Endothelial cell of umbilical vein (primary cell): ENCODE measurements around the gene RNASET2. TPM values are rescaled to one million over a fixed set of nuclear protein-coding genes. Genes with fewer than 3 reads are reported as not detected.

Source experiments
- BruUV-seq: library from RNA; stranded (reverse); fragments of 400-500 nt; replicated peaks from 2 replicates; lab custom pipeline; 2021; lab: Mats Ljungman, UMichigan
- CTCF ChIA-PET: fragments of 300-600, 350-600 bp; sonication (Branson Sonifier 250); formaldehyde crosslinking; loops from one replicate; lab custom pipeline; 2021; ENCODE audit warnings: antibody characterized with exemption, inconsistent platforms; lab: Charles Lee
- POLR2A ChIA-PET: fragments of 300-600, 350-600 bp; sonication (Branson Sonifier 250); formaldehyde crosslinking; loops from one replicate; lab custom pipeline; 2021; ENCODE audit warnings: antibody characterized with exemption, inconsistent platforms; lab: Charles Lee
- DNase-seq: peaks from one replicate; pipeline ENCODE4 v3.0.0-alpha.2; 2011; ENCODE audit warnings: low read depth, low spot score
- FAIRE-seq: peaks from 2 replicates; lab custom pipeline; 2011; peaks lifted over from hg19 to GRCh38; lab: Jason Lieb, UNC
- H2AFZ ChIP-seq: 2 replicates; pipeline ENCODE4 v1.6.0; 2012; ENCODE audit warnings: low read depth, low read length, control low read depth, inconsistent platforms
- H3K27ac ChIP-seq: 2 replicates; pipeline ENCODE4 v1.5.1; 2011; ENCODE audit warnings: low read depth, mild to moderate bottlenecking, control low read depth, low read length, moderate library complexity; ENCODE audit not compliant: insufficient read depth
- H3K27me3 ChIP-seq, 2 experiments: 2 replicates each; pipeline versions ENCODE4 v1.6.0 to v1.6.1; 2011; ENCODE audit warnings: low read length in 2 of 2, mixed read lengths in 1 of 2; ENCODE audit not compliant: control insufficient read depth in 2 of 2, insufficient read depth in 2 of 2
- H3K36me3 ChIP-seq, 2 experiments: 2 replicates in 1 of 2; 3 replicates in 1 of 2; pipeline ENCODE4 v1.5.1; 2011; ENCODE audit warnings: low read length in 2 of 2, mild to moderate bottlenecking in 1 of 2, moderate library complexity in 1 of 2; ENCODE audit not compliant: control insufficient read depth in 2 of 2, insufficient read depth in 2 of 2; ENCODE audit errors: extremely low read depth in 1 of 2
- H3K4me1 ChIP-seq: 3 replicates; pipeline ENCODE4 v1.5.1; 2011; ENCODE audit warnings: mild to moderate bottlenecking, low read length; ENCODE audit not compliant: control insufficient read depth, insufficient read depth; ENCODE audit errors: extremely low read depth
- H3K4me2 ChIP-seq: 2 replicates; pipeline ENCODE4 v1.6.1; 2011; ENCODE audit warnings: low read length, control low read depth, mixed read lengths; ENCODE audit not compliant: insufficient read depth
- H3K4me3 ChIP-seq, 3 experiments: fragments of 200-600 bp in 1 of 3; sonication (generic), shearing (Covaris generic) in 1 of 3; replicated peaks in 1 of 3; 2 replicates each; pipeline ENCODE4 v1.5.1; 2011 to 2016; ENCODE audit warnings: control low read depth in 3 of 3, low read length in 3 of 3, mild to moderate bottlenecking in 2 of 3, inconsistent platforms in 1 of 3, low read depth in 1 of 3, moderate library complexity in 1 of 3; ENCODE audit not compliant: insufficient read depth in 1 of 3
- H3K79me2 ChIP-seq: 2 replicates; pipeline ENCODE4 v1.6.0; 2012; ENCODE audit warnings: low read length, inconsistent platforms; ENCODE audit not compliant: control insufficient read depth, insufficient read depth
- H3K9ac ChIP-seq: replicated peaks from 2 replicates; pipeline ENCODE3; 2011; ENCODE audit warnings: low read length, control low read depth; ENCODE audit not compliant: insufficient read depth; ENCODE audit errors: extremely low read depth
- H3K9me1 ChIP-seq: replicated peaks from 3 replicates; pipeline ENCODE4 v1.6.0; 2011; ENCODE audit warnings: mild to moderate bottlenecking, low read length; ENCODE audit not compliant: control insufficient read depth, insufficient read depth; ENCODE audit errors: extremely low read depth
- H3K9me3 ChIP-seq: replicated peaks from 2 replicates; pipeline ENCODE4 v1.5.1; 2012; ENCODE audit warnings: low read length, inconsistent platforms; ENCODE audit not compliant: control insufficient read depth, insufficient read depth
- H4K20me1 ChIP-seq: replicated peaks from 2 replicates; pipeline ENCODE3; 2011; ENCODE audit warnings: mild to moderate bottlenecking, low read length; ENCODE audit not compliant: control insufficient read depth, insufficient read depth; ENCODE audit errors: extremely low read depth
- CTCF ChIP-seq, 2 donors: IDR thresholded peaks; 1 replicate in 1 of 2; 2 replicates in 1 of 2; pipeline ENCODE4 v1.5.1; 2011; ENCODE audit warnings: low read length in 2 of 2, mild to moderate bottlenecking in 2 of 2, moderate library complexity in 2 of 2, control low read depth in 1 of 2, inconsistent platforms in 1 of 2, low read depth in 1 of 2; ENCODE audit not compliant: insufficient read depth in 1 of 2; ENCODE audit errors: extremely low read depth in 1 of 2
- POLR2A ChIP-seq: IDR thresholded peaks from 2 replicates; pipeline ENCODE4 v1.6.1; 2012; ENCODE audit warnings: low read depth, mild to moderate bottlenecking, control low read depth, low read length
- dilution Hi-C: fragments of 300-500 bp; cut with MboI; formaldehyde crosslinking; loops from one replicate; pipeline ENCODE4 v1.15.0; 2019; ENCODE audit warnings: low sequenced_read_pairs; ENCODE audit not compliant: extremely low pct_ligation_motif_present
- intact Hi-C: fragments of 100-400 bp; cut with micrococcal nuclease; formaldehyde crosslinking; loops from one replicate; pipeline ENCODE4 v1.10.0; 2022
- microRNA-seq: library from miRNA; unstranded; fragments of <30 nt; microRNA quantifications from one replicate; pipeline ENCODE4 v1.2.0, GENCODE V29; 2021; ENCODE audit warnings: borderline number of aligned reads, borderline replicate concordance
- polyA plus RNA-seq, 4 experiments: library from polyadenylated mRNA; depleted of rRNA in 3 of 4; stranded (reverse) in 3 of 4; unstranded in 1 of 4; fragments of >200 nt; gene quantifications; 2 replicates each; pipeline versions ENCODE4 v1.2.1 to v1.2.3, GENCODE V29; 2011 to 2012; ENCODE audit warnings: missing spikeins in 1 of 4
- small RNA-seq: library from RNA; depleted of rRNA; stranded (forward); fragments of <200 nt; gene quantifications from one replicate; pipeline ENCODE3, GENCODE V24; 2012; ENCODE audit warnings: low replicate concordance, low read depth; ENCODE audit not compliant: insufficient read depth, insufficient read length
- total RNA-seq: library from RNA; stranded (reverse); gene quantifications from 2 replicates; pipeline ENCODE4 v1.2.3, GENCODE V29; 2021

The RNASET2 gene
- total and polyA plus RNA-seq, 2 donors (not counting 3 experiments of a cell fraction or from before 2014, with no cell fraction given) = 10.7 to 11.4 TPM

- TF ChIP-seq CTCF (IDR thresholded peaks at IDR 0.05; ENCODE audit: extremely low read depth in 1 of 2, insufficient read depth in 1 of 2, low read depth in 1 of 2, low read length in 2 of 2) (no peak), POLR2A (no peak)
- Histone ChIP-seq H3K9me1 (no peaks in the 10 kb centered on the region), H3K79me2 (no peaks in the 10 kb centered on the region), H3K4me2 (no peak overlapping the region), H4K20me1 (no peaks in the 10 kb centered on the region), H3K27ac (no peak overlapping the region), H3K36me3 (no peaks in the 10 kb centered on the region), H3K4me1 (no peaks in the 10 kb centered on the region), H3K4me3 (no peak overlapping the region), H2AFZ (no peak overlapping the region), H3K27me3 (no peaks in the 10 kb centered on the region), H3K9ac (no peak overlapping the region), H3K9me3 (no peaks in the 10 kb centered on the region)
- intact Hi-C loops (no loop called here), dilution Hi-C loops (no loop called here)
- ChIA-PET POLR2A (no interaction called here), CTCF (no interaction called here)
- FAIRE-seq = no peak
- no peak for DNase-seq
- no TSS peak for BruUV-seq
These were observed 76.8 kb downstream of the RNASET2 start for GRCh38 chr6:166879594-166879993.

Small RNA genes within 50 kb of the gene (microRNA-seq; reads per million reads assigned to microRNA genes)
- 1.9 reads per million for gene MIR3939

Small RNA genes within 50 kb of the gene (small RNA-seq; reads per million reads assigned to genes)
- not detected for gene MIR3939

Other genes with a start within 250 kb of the RNASET2 start
- 19.0 and 22.5 TPM in 2 replicates for gene CEP43, start 42.8 kb upstream of the RNASET2 start, total RNA-seq
- 5.7 and 6.5 TPM in 2 replicates for gene CEP43, start 42.8 kb upstream of the RNASET2 start, polyA plus RNA-seq
- not detected in 2 replicates for gene CCR6, start 166.5 kb upstream of the RNASET2 start, total RNA-seq
- gene CCR6, start 166.5 kb upstream of the RNASET2 start, polyA plus RNA-seq = not detected in 2 replicates
- gene GPR31, start 201.4 kb upstream of the RNASET2 start, total RNA-seq = not detected in 2 replicates
- not detected in 2 replicates for gene GPR31, start 201.4 kb upstream of the RNASET2 start, polyA plus RNA-seq